Astrocyte of the cerebellum (primary cell): Measurements from ENCODE around the gene AOX1.

Source experiments
- DNase-seq: peaks from one replicate; pipeline ENCODE4 v3.0.0-alpha.2; 2011; ENCODE audit warnings: low read depth
- H3K4me3 ChIP-seq: 2 replicates; pipeline ENCODE4 v1.5.1; 2011; ENCODE audit warnings: mild to moderate bottlenecking, low read depth, low read length, moderate library complexity
- in situ Hi-C: cut with HindIII; loops from 2 replicates; pipeline ENCODE4 v1.10.0; 2017; ENCODE audit warnings: low sequenced_read_pairs
- TF ChIP-seq, protein P1 (sequence below): IDR thresholded peaks from 2 replicates; pipeline ENCODE4 v1.5.1; 2012; ENCODE audit warnings: low read length, low read depth, moderate library complexity, mild to moderate bottlenecking; ENCODE audit errors: missing control alignments

AOX1 gene

DNA sequence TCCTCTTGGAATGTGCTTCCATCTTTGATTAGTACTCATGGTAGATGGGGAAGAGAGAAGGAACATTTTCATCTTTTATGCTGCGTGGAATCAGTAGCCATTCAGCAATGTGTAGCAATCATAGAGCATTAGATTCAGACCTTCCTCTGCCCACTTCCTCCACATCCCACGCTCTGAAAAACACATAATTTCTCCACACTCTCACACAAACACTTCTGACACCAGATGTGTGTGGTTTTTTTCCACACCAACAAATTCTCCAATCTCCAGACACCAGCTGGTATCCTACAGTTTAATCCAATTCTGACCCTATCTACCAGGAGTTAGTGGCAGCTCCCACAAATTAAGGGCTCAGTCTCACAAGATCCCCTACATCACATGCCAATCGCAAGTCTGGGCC, 103.3 kb downstream of the AOX1 start:
- TF ChIP-seq, protein P1, sequence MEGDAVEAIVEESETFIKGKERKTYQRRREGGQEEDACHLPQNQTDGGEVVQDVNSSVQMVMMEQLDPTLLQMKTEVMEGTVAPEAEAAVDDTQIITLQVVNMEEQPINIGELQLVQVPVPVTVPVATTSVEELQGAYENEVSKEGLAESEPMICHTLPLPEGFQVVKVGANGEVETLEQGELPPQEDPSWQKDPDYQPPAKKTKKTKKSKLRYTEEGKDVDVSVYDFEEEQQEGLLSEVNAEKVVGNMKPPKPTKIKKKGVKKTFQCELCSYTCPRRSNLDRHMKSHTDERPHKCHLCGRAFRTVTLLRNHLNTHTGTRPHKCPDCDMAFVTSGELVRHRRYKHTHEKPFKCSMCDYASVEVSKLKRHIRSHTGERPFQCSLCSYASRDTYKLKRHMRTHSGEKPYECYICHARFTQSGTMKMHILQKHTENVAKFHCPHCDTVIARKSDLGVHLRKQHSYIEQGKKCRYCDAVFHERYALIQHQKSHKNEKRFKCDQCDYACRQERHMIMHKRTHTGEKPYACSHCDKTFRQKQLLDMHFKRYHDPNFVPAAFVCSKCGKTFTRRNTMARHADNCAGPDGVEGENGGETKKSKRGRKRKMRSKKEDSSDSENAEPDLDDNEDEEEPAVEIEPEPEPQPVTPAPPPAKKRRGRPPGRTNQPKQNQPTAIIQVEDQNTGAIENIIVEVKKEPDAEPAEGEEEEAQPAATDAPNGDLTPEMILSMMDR, result no peak
- in situ Hi-C loops, result no loop called here
- no peak for DNase-seq
- no peak overlapping the region for H3K4me3 ChIP-seq

- in situ Hi-C loops, result no loop called here
- TF ChIP-seq, protein P1, result no peak
- H3K4me3 ChIP-seq, result no peak overlapping the region
- DNase-seq, result no peak
Measured at GRCh38 chr2:200693836-200694470, 108.1 kb downstream of the AOX1 start.

- DNase-seq, result no peak
- TF ChIP-seq, protein P1, result no peak
Measured at GRCh38 chr2:200695191-200695590, 109.4 kb downstream of the AOX1 start.

GRCh38 chr2:200695601-200696000, 109.8 kb downstream of the AOX1 start:
- H3K4me3 ChIP-seq, result no peak overlapping the region
- TF ChIP-seq, protein P1, result no peak
- DNase-seq, result no peak
- in situ Hi-C loops, result no loop called here

More at GRCh38 chr2:200695191-200695590, 109.4 kb downstream of the AOX1 start:
- in situ Hi-C loops, result no loop called here
- H3K4me3 ChIP-seq, result no peak overlapping the region

DNA sequence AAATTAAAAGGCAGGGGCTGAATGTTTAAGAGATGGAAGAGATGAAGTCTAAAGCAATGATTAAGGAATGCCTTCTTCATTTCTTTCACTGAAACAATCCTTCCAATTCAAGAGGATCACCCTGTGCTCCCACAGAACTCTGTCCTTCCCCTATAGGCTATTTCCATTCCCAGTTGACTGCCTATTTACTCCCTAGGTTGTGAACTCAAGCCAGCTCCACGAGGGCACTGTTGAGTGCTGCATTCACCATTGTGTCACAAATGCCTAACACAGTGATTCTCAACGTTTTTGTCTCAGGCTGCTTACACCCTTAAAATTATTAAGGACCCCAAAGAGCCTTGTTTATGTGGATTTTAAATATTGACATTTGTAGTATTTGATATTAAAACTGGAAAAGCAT, 112.4 kb downstream of the AOX1 start:
- H3K4me3 ChIP-seq, result no peak overlapping the region
- TF ChIP-seq, protein P1, result no peak
- no peak for DNase-seq
- in situ Hi-C loops, result no loop called here

GRCh38 chr2:200699310-200699709, 113.5 kb downstream of the AOX1 start:
- no peak for DNase-seq
- TF ChIP-seq, protein P1, result no peak
- H3K4me3 ChIP-seq, result no peak overlapping the region
- in situ Hi-C loops, result no loop called here
